ENCODE results near the gene STEEP1.
"Not testable (repeated sequence)": the region's sequence is repeated elsewhere in the genome, so short reads cannot be mapped to it uniquely, and the experiment has no call there.

The STEEP1 gene

GRCh38 chrX:119497185-119497584, 68.0 kb downstream of the STEEP1 start:
- no peaks in the 10 kb centered on the region for H3K9me3 ChIP-seq (ENCODE audit: control insufficient read depth, insufficient read depth, low read length)
- H3K9ac ChIP-seq (ENCODE audit: low read depth, low read length), result no peak overlapping the region
- no peaks in the 10 kb centered on the region for H3K27me3 ChIP-seq (ENCODE audit: control insufficient read depth, insufficient read depth, low read length)
- H3K4me1 ChIP-seq (ENCODE audit: control insufficient read depth, insufficient read depth, low read length), result no peaks in the 10 kb centered on the region
- H3K36me3 ChIP-seq (ENCODE audit: control insufficient read depth, insufficient read depth, low read length), result no peaks in the 10 kb centered on the region
- H3K4me3 ChIP-seq (ENCODE audit: low read depth, low read length), result no peak overlapping the region

GRCh38 chrX:119495734-119496726, 69.2 kb downstream of the STEEP1 start:
- no peaks in the 10 kb centered on the region for H3K27me3 ChIP-seq (ENCODE audit: control insufficient read depth, insufficient read depth, low read length)
- no peaks in the 10 kb centered on the region for H3K4me1 ChIP-seq (ENCODE audit: control insufficient read depth, insufficient read depth, low read length)
- H3K36me3 ChIP-seq (ENCODE audit: control insufficient read depth, insufficient read depth, low read length), result no peaks in the 10 kb centered on the region
- no peaks in the 10 kb centered on the region for H3K9me3 ChIP-seq (ENCODE audit: control insufficient read depth, insufficient read depth, low read length)
- no peak overlapping the region for H3K9ac ChIP-seq (ENCODE audit: low read depth, low read length)
- no peak overlapping the region for H3K4me3 ChIP-seq (ENCODE audit: low read depth, low read length)

- not testable (repeated sequence) for H3K36me3 ChIP-seq (ENCODE audit: control insufficient read depth, insufficient read depth, low read length); H3K9me3 ChIP-seq (ENCODE audit: control insufficient read depth, insufficient read depth, low read length); H3K27me3 ChIP-seq (ENCODE audit: control insufficient read depth, insufficient read depth, low read length); H3K4me1 ChIP-seq (ENCODE audit: control insufficient read depth, insufficient read depth, low read length); H3K9ac ChIP-seq (ENCODE audit: low read depth, low read length); H3K4me3 ChIP-seq (ENCODE audit: low read depth, low read length)
Observed at GRCh38 chrX:119493851-119494495, 71.2 kb downstream of the STEEP1 start.

- Histone ChIP-seq H3K9me3 (ENCODE audit: control insufficient read depth, insufficient read depth, low read length) (peaks cover 4% of the 10 kb centered on the region), H3K36me3 (ENCODE audit: control insufficient read depth, insufficient read depth, low read length) (no peaks in the 10 kb centered on the region), H3K4me1 (ENCODE audit: control insufficient read depth, insufficient read depth, low read length) (no peaks in the 10 kb centered on the region), H3K9ac (ENCODE audit: low read depth, low read length) (no peak overlapping the region), H3K27me3 (ENCODE audit: control insufficient read depth, insufficient read depth, low read length) (no peaks in the 10 kb centered on the region), H3K4me3 (ENCODE audit: low read depth, low read length) (no peak overlapping the region)
Observed at GRCh38 chrX:119492463-119492862, 72.7 kb downstream of the STEEP1 start.

GRCh38 chrX:119489212-119490074, 75.8 kb downstream of the STEEP1 start:
- peaks cover 4% of the 10 kb centered on the region for H3K9me3 ChIP-seq (ENCODE audit: control insufficient read depth, insufficient read depth, low read length)
- H3K36me3 ChIP-seq (ENCODE audit: control insufficient read depth, insufficient read depth, low read length), result no peaks in the 10 kb centered on the region
- H3K4me1 ChIP-seq (ENCODE audit: control insufficient read depth, insufficient read depth, low read length), result no peaks in the 10 kb centered on the region
- H3K27me3 ChIP-seq (ENCODE audit: control insufficient read depth, insufficient read depth, low read length), result no peaks in the 10 kb centered on the region
- no peak overlapping the region for H3K4me3 ChIP-seq (ENCODE audit: low read depth, low read length)
- H3K9ac ChIP-seq (ENCODE audit: low read depth, low read length), result no peak overlapping the region

GRCh38 chrX:119488749-119489148, 76.5 kb downstream of the STEEP1 start:
- no peaks in the 10 kb centered on the region for H3K4me1 ChIP-seq (ENCODE audit: control insufficient read depth, insufficient read depth, low read length)
- H3K9ac ChIP-seq (ENCODE audit: low read depth, low read length), result no peak overlapping the region
- no peak overlapping the region for H3K4me3 ChIP-seq (ENCODE audit: low read depth, low read length)
- no peaks in the 10 kb centered on the region for H3K27me3 ChIP-seq (ENCODE audit: control insufficient read depth, insufficient read depth, low read length)
- H3K9me3 ChIP-seq (ENCODE audit: control insufficient read depth, insufficient read depth, low read length), result peaks cover 4% of the 10 kb centered on the region
- H3K36me3 ChIP-seq (ENCODE audit: control insufficient read depth, insufficient read depth, low read length), result no peaks in the 10 kb centered on the region
